GM19395 (cell line): ENCODE results near the gene TRIB2.

Source experiments
- ATAC-seq: cut with Tn5 transposase; IDR thresholded peaks from one replicate; pipeline ENCODE4 v1.9.1; 2021; ENCODE audit warnings: mild to moderate bottlenecking, moderate library complexity; ENCODE audit not compliant: unreplicated experiment

Gene TRIB2

DNA sequence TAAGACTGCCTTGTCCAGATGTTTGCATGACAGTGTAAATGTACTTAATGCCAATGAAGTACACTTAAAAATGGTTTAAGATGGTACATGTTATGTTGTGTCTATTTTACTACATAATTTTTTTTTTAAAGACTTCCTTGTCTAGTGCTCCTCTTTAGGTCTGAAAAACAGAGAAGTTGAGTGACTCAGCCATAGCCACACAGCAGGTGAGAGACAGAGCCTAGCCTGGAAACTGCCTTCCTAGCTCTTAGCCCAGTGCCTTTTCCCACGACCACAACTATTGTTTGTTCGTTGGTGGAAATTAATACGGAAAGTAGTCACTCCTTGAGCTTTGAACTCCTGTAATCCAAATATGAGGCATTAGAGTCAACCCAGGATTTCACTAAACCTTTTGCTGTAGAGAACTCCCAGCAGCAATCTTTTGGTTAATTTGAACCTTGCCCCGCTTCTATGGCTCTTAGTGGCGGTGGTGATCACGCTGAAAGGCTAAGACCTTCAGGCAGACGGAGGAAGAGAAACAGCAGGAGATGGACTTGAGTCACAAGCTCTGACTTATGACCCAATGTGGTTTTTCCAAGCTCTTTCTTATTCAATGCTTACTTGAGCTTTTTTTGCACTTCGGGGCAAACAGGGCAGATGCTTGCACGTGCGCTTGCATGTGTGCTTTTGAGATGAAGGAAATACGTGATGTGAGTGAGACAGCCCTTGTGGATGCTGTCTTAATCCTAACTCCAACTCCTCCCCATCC lies 21.2 kb downstream of the TRIB2 start:
- no peak for ATAC-seq

- ATAC-seq, result no peak
Measured at GRCh38 chr2:12739721-12740254, 23.1 kb downstream of the TRIB2 start.

- no peak for ATAC-seq
Measured at GRCh38 chr2:12741380-12741779, 24.6 kb downstream of the TRIB2 start.

DNA sequence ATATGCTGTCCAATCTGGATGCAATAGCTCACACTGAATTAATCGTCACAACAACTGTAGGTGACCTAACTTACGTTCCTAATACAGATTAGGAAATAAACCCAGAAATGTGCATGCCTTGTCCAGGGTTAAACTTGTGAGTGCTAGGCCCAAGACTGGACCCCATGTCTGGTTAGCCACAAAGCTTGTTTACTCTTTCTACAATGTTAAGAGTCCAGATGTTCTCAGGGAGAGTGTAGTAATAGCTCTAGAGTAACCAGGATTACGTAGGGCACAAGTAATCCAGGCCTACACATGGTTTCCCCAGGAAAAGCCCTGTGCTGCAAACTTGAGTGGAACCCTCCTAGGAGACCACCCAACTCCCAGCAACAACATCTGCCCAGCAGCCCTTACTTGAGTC lies 26.2 kb downstream of the TRIB2 start:
- ATAC-seq, result no peak

DNA sequence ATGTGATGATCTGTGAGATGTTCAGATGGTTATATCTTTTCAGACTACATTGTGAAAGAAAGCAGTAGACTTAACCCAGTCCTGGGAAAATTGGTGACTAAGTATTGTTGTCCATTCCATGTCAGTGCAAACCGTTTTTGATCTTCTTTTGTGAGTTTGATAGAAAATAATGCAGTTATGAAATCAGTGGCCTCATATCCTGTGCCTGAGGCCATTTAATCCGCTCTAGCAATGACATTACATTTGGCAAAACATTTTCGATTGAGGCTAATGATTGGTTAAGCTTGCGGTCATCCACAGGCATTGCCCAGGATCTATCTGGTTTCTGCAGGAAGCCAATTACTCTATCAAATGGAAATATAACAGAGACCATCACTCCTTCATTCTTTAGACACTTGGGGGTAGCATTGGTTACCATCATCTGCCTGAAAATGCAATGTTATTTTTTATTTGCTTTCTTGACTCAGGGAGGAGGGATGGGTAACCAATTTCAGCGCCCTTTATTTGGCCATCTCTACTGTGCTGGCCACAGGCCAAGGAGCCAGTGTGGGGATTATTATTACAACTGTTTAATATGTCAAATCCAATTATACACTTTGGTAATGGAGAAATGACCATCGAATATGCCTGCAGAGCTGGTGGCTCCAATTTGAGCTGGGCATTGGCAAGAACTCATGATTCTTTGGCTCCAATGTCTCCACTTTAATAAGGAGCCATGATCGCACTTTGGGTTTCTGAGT lies 33.6 kb downstream of the TRIB2 start:
- no peak for ATAC-seq

DNA sequence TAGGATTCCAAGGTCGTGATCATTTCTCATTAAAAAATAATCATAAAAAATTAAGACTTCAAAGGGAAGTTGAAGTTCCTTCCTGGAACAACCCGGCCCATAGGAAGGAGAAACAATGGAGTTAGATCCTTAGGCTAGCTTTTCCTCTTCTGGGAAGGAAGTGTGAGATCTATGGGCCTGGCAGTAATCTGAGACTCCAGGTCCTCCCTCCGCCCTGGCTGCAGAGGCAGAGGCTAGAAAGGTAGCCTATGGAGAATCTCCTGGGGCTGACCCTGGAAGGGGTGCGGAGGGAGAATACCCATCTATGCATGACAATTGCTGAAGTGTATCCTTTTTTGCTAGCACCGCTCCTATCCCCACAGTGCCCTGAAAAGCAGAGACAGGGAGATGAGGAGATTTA lies 37.9 kb downstream of the TRIB2 start:
- no peak for ATAC-seq

GRCh38 chr2:12755384-12755783 lies 38.6 kb downstream of the TRIB2 start:
- no peak for ATAC-seq

- no peak for ATAC-seq
Measured at GRCh38 chr2:12759248-12759647, 42.5 kb downstream of the TRIB2 start.

DNA sequence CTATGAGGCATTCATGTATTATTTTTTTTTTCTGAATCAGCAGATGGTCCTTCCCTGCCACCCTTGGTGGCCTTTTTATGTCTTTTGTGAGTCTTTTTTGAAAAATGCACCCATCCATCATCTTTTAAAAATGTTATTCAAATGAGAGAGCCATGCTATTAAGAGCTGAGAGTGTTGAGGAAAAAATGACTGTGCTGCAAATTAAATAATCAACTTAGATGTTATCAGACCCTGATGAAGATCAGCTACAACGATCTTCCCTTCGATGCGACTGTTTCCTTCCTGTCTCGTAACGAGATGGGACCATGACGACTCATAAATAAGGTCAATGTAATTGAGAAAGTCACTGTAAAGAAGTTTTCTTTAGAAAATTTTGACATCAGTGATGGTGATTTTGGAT lies 44.4 kb downstream of the TRIB2 start:
- ATAC-seq, result no peak

DNA sequence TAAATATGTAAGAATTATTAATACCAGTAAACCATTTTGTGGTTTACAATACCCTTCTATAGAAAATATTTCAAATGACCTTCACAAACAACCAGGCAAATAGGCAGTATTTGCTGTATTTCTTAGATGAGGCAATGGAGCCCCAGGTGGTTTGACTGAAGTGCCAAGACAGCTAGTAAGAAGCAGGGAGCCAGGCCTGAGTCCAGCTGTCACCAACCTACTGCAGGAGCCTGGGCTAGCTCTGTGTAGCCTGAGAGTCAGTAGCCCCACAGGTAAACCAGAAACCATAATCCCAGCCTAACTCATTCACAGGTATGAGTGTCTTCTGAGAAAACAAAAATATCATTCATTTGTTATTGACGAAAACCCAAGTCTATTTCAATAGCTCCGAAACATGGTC lies 45.6 kb downstream of the TRIB2 start:
- ATAC-seq, result no peak

DNA sequence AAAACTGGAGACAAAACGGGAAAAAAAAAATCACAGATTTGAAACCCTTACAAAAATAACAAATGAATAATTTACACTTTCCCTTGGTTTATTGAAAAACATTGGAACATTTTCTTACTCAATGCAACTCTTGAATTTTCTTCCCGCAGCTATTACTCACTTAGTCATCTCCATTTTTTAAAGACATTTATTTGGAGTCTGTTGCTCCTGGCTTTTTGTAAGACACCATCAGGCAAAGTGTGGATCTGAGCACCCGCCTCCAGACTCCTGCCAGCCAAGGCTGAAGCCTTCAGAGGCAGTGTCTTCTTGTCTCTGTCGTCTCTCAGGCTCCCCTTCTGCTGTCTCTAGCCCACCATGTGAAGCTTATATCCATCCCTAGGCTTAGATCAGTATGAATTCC lies 46.2 kb downstream of the TRIB2 start:
- ATAC-seq, result no peak

- no peak for ATAC-seq
Measured at GRCh38 chr2:12763486-12763885, 46.8 kb downstream of the TRIB2 start.

GRCh38 chr2:12764075-12764730 lies 47.5 kb downstream of the TRIB2 start:
- ATAC-seq, result no peak

- ATAC-seq, result no peak
Measured at GRCh38 chr2:12764849-12765605, 48.3 kb downstream of the TRIB2 start.

- ATAC-seq, result no peak
Measured at GRCh38 chr2:12766421-12766879, 49.7 kb downstream of the TRIB2 start.

DNA sequence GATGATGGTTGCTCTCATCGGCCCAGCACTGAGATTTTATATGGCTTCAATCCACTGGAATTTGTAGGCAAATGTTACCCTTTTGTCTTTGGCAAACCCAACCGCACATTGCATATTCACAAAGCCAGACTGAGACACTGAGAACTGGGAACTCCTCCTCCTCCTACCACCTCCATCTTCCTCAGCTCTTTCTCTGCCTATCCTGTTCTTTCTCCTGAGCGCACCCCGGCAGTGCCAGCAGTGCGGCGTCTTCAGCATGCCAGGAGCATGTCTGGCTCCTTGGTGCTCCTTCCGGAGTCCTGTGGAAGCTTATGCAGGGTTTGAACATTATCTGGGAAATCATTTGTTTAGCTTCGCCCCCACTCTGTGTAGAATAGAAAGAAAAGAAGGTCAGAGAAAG lies 50.8 kb downstream of the TRIB2 start:
- no peak for ATAC-seq

GRCh38 chr2:12767996-12768624 lies 51.4 kb downstream of the TRIB2 start:
- ATAC-seq, result no peak

- no peak for ATAC-seq
Measured at GRCh38 chr2:12769492-12770105, 52.9 kb downstream of the TRIB2 start.

- no peak for ATAC-seq
Measured at GRCh38 chr2:12770300-12770968, 53.7 kb downstream of the TRIB2 start.
